Measurements from ENCODE around the gene BCKDHB.

DNA sequence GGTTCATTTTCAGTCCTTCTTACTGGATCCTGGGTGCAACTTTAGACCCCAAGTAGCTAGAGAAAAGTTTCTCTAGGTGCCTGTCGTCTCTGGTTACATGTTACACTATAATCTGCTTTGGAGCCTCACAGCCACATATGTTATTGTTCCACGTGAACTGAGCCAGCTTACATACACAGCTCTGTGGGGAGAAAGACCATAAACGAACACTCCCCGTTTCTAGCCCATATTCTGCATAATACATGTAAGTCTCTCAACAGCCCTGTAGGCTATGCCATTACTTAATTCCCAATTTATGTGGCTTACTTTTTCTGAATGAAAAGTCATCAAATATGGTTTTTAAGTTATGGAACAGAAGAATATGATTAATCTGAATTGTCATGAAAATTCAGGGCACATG lies 233.8 kb downstream of the BCKDHB start:
- TF ChIP-seq, protein P1, sequence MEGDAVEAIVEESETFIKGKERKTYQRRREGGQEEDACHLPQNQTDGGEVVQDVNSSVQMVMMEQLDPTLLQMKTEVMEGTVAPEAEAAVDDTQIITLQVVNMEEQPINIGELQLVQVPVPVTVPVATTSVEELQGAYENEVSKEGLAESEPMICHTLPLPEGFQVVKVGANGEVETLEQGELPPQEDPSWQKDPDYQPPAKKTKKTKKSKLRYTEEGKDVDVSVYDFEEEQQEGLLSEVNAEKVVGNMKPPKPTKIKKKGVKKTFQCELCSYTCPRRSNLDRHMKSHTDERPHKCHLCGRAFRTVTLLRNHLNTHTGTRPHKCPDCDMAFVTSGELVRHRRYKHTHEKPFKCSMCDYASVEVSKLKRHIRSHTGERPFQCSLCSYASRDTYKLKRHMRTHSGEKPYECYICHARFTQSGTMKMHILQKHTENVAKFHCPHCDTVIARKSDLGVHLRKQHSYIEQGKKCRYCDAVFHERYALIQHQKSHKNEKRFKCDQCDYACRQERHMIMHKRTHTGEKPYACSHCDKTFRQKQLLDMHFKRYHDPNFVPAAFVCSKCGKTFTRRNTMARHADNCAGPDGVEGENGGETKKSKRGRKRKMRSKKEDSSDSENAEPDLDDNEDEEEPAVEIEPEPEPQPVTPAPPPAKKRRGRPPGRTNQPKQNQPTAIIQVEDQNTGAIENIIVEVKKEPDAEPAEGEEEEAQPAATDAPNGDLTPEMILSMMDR (conservative IDR thresholded peaks at IDR 0.05; ENCODE audit: low read depth, low read length): no peak
- no peak for TF ChIP-seq EZH2 (IDR thresholded peaks at IDR 0.05; ENCODE audit: borderline replicate concordance, low read depth, low read length, poor library complexity, severe bottlenecking)
